ENCODE results near the gene RASL10A.

The RASL10A gene

GRCh38 chr22:29339381-29340235 lies 24.1 kb upstream of the RASL10A start:
- peak; percentile 20 for DNase-seq (ENCODE audit: low read depth, low spot score)
- peak overlapping the region; percentile 53 for H3K27ac ChIP-seq

- no peak overlapping the region for H3K27ac ChIP-seq
- no peak for DNase-seq (ENCODE audit: low read depth, low spot score)
Measured at GRCh38 chr22:29338398-29338797, 22.9 kb upstream of the RASL10A start.

GRCh38 chr22:29337631-29338284 lies 22.3 kb upstream of the RASL10A start:
- H3K27ac ChIP-seq: no peak overlapping the region
- no peak for DNase-seq (ENCODE audit: low read depth, low spot score)

- DNase-seq (ENCODE audit: low read depth, low spot score): no peak
- no peak overlapping the region for H3K27ac ChIP-seq
Measured at GRCh38 chr22:29336751-29337490, 21.4 kb upstream of the RASL10A start.

- H3K27ac ChIP-seq: no peak overlapping the region
- DNase-seq (ENCODE audit: low read depth, low spot score): no peak
Measured at GRCh38 chr22:29335656-29336055, 20.2 kb upstream of the RASL10A start.

GRCh38 chr22:29334696-29335344 lies 19.3 kb upstream of the RASL10A start:
- no peak overlapping the region for H3K27ac ChIP-seq
- no peak for DNase-seq (ENCODE audit: low read depth, low spot score)

GRCh38 chr22:29334148-29334547 lies 18.7 kb upstream of the RASL10A start:
- DNase-seq (ENCODE audit: low read depth, low spot score): no peak
- H3K27ac ChIP-seq: no peak overlapping the region

GRCh38 chr22:29332886-29333496 lies 17.5 kb upstream of the RASL10A start:
- no peak overlapping the region for H3K27ac ChIP-seq
- no peak for DNase-seq (ENCODE audit: low read depth, low spot score)

GRCh38 chr22:29331658-29332300 lies 16.3 kb upstream of the RASL10A start:
- no peak overlapping the region for H3K27ac ChIP-seq
- no peak for DNase-seq (ENCODE audit: low read depth, low spot score)

GRCh38 chr22:29331213-29331612 lies 15.7 kb upstream of the RASL10A start:
- no peak overlapping the region for H3K27ac ChIP-seq
- no peak for DNase-seq (ENCODE audit: low read depth, low spot score)

- no peak overlapping the region for H3K27ac ChIP-seq
Measured at GRCh38 chr22:29330753-29331152, 15.3 kb upstream of the RASL10A start.

GRCh38 chr22:29330291-29330690 lies 14.8 kb upstream of the RASL10A start:
- no peak for DNase-seq (ENCODE audit: low read depth, low spot score)
- H3K27ac ChIP-seq: no peak overlapping the region

More at GRCh38 chr22:29330753-29331152, 15.3 kb upstream of the RASL10A start:
- DNase-seq (ENCODE audit: low read depth, low spot score): no peak

GRCh38 chr22:29329581-29329980 lies 14.1 kb upstream of the RASL10A start:
- no peak overlapping the region for H3K27ac ChIP-seq
- DNase-seq (ENCODE audit: low read depth, low spot score): no peak

GRCh38 chr22:29328566-29329500 lies 13.3 kb upstream of the RASL10A start:
- H3K27ac ChIP-seq: no peak overlapping the region
- DNase-seq (ENCODE audit: low read depth, low spot score): no peak

- no peak overlapping the region for H3K27ac ChIP-seq
- no peak for DNase-seq (ENCODE audit: low read depth, low spot score)
Measured at GRCh38 chr22:29328055-29328454, 12.6 kb upstream of the RASL10A start.

- no peak overlapping the region for H3K27ac ChIP-seq
- DNase-seq (ENCODE audit: low read depth, low spot score): no peak
Measured at GRCh38 chr22:29327089-29327764, 11.7 kb upstream of the RASL10A start.

- H3K27ac ChIP-seq: no peak overlapping the region
Measured at GRCh38 chr22:29326481-29326880, 11.0 kb upstream of the RASL10A start.

GRCh38 chr22:29325785-29326315 lies 10.4 kb upstream of the RASL10A start:
- DNase-seq (ENCODE audit: low read depth, low spot score): no peak
- H3K27ac ChIP-seq: no peak overlapping the region

More at GRCh38 chr22:29326481-29326880, 11.0 kb upstream of the RASL10A start:
- DNase-seq (ENCODE audit: low read depth, low spot score): no peak
